Right ventricle myocardium superior (tissue), 1 donor: ENCODE results near the gene GJC1. TPM values are rescaled to one million over a fixed set of nuclear protein-coding genes. Genes with fewer than 3 reads are reported as not detected.
"Not testable (repeated sequence)": the region's sequence is repeated elsewhere in the genome, so short reads cannot be mapped to it uniquely, and the experiment has no call there.

ENCODE experiments used
- ATAC-seq: fragments of 200-7000 bp; cut with Tn5 transposase; one replicate; pipeline ENCODE4 v1.9.1; 2020; ENCODE audit warnings: mild to moderate bottlenecking; ENCODE audit not compliant: poor library complexity
- DNase-seq: peaks from one replicate; pipeline ENCODE4 v3.0.0-alpha.2; 2020
- intact Hi-C: fragments of 100-400 bp; cut with DNase I; formaldehyde crosslinking; loops from one replicate; pipeline ENCODE4 v1.11.2; 2022
- total RNA-seq: library from RNA; stranded (reverse); fragmentation: NEBNext Ultra II Directional; extraction: Animal tissue kit (Norgen Biotek cat#: 25700); gene quantifications from one replicate; pipeline ENCODE4 v1.2.1, GENCODE V29; 2021
- donor health status: DM: no; HTN: yes; CAD: no; lungs with severe emphysema.

The GJC1 gene
- total RNA-seq, 1 donor from 2014 or later, result 16.1 TPM

DNA sequence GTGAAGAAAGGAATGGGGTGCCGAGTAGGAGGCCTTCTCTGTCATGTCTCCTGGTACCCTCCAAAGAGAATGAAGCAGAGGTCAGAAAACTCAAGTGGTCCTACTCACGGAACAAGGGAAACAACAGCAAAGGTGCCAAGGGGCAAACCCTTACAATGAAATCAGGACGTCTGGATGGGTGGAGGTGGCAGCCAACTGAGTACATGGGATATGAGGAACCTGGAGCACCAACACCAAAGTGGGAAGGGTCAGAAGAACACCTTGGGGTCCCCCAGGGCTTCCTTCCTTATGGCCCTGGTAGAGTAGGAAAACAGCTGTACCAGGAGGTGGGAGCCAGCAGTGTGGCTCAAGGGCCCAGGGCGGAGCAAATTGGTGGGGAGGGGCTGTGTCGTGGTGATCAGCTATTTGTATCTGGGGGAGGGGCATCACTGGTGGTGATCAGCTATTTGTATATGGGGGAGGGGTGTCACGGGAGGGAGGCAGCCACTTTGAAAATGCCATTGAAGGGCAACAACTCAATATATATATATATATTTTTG, 18.2 kb upstream of the GJC1 start:
- ATAC-seq (peak; percentile 10), DNase-seq (no peak)
- intact Hi-C loops, result no loop called here

DNA sequence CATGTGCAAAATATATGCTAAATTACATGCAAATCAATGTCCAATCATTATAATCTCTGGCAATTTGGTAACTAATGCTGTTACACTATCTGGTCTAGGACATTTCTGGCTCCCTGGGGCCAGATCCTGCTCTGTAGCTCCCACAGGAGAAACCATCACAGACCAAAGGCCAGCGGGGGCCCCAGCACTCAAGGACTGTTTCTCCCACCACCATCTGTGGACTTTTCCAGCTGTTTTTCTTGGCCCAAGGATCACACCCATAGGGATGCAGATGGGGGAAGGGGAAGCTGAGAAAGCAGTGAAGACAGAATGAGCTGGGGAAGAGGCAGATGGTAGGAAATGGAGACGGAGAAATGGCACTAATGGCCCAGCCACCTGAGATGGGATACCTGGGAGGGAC, 17.5 kb upstream of the GJC1 start, which contains the start of gene HIGD1B:
HIGD1B (plus strand) TSS at position 298 of the 400 bp plus-strand sequence. CDS start 270 bp downstream, outside the sequence.
- intact Hi-C loops, result no loop called here
- DNase-seq (no peak), ATAC-seq (peak; percentile 28)

DNA sequence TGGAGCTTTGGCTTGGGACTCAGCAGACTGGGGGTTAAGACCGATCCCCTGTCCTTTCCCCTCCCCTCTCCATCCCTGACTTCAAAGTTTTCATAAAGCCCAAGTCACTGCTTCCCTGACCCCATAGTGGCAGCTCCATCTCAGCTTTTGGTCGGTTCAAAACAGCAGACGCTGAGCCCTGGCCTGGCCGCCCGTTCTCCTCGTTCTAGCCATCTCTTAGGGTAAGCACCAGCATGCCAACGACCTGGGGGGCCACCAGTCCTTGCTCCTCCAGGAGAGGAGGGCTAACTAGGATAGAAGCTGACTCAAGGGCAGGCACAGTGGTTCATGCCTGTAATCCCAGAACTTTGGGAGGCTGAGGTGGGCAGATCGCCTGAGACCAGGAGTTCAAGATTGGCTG, 16.1 kb upstream of the GJC1 start:
- DNase-seq (no peak), ATAC-seq (no peak)
- intact Hi-C loops, result no loop called here

DNA sequence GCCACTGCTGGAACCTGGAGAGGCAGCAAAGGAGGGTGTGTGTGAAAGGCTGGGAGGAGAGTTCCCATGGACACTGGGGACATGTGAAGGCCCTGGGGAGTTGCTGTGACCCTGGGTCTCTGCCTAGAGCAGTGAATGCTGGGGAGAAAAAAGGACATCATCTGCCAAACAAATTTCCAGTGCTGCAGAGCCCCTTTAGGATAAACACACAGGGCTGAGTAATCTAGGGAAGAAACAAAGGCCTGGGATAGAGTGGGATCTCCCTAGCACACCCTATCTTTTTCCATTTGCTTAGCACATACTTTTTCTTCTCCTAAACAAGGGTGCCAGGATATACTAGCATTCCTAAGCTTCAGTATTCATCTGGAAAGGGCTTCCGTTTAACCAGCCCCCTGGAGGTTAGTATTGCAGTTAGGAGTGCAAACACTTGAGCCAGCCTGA, 14.3 kb upstream of the GJC1 start:
- peak; percentile 44 for ATAC-seq
- DNase-seq, result peak; percentile 62

DNA sequence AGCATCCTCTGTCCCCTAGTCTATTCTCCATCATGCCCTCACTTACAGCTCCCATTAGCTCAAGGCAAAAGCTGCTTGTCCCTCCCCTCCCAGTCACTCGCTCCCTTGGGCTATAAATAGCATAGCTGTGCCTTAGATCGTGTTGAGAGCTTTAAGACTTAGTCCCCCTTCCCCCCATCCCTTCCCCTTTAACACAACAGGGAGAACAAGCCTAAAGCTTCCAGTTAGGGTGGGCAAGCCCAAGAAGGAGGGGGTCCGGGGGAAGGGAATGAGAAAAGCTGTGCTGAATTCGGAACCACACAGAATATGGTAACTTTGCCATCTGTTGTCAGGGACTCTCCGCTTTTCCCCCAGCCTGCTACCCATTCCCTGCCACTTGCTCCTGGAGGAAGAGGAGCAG, 12.7 kb upstream of the GJC1 start:
- intact Hi-C loops, result no loop called here
- ATAC-seq (peak; percentile 83), DNase-seq (no peak)

More for the DNA sequence above, 14.3 kb upstream of the GJC1 start:
- intact Hi-C loops, result no loop called here

DNA sequence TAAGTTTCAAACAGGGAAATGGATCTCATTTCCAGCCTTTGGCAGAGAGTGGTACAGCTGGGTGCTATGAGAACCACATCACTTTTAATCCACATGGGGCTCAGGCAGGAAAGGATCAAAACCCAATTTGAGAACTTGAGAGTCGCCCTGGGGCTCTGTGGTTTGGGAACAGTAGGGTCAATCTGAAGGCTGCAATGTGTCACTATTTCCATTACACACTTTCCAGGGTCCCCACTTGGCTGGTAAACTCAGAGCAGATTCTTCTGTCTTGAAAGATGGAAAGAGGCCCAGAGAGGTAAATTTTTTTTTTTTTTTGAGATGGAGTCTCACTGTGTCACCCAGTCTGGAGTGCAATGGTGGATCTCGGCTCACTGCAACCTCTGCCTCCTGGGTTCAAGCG, 10.8 kb upstream of the GJC1 start:
- intact Hi-C loops, result no loop called here
- DNase-seq (no peak), ATAC-seq (no peak)

DNA sequence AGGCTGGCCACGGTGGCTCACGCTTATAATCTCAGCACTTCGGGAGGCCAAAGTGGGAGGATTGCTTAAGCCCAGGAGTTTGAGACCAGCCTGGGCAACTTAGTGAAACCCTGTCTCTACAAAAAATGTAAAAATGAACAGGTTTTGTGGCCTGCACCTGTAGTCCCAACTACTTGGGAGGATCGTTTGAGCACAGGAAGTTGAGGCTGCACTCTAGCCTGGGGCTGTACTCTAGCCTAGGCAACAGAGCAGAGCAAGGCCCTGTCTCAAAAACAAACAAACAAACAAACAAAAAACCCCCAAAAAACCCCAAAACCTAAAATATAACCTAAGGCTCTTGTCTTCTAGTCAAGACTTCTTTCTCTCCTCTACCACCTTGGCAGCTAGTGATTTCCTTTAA, 10.2 kb upstream of the GJC1 start:
- intact Hi-C loops, result no loop called here
- DNase-seq (no peak), ATAC-seq (no peak)

DNA sequence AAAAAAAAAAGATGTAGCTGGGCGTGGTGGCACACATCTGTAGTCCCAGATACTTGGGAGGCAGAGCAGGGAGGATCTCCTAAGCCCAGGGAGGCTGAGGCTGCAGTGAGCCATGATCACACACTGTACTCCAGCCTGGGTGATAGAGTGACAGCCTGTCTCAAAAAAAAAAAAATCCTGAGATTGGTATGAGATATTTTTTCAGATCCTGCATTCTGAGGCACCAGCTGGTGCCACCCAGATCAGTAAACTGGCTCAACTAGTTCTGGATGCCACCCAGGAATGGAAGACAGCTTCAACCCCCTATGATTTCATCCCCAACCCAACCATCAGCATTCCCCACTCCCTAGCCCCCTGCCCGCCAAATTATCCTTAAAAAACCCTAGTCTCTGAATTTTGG, 7.1 kb upstream of the GJC1 start:
- ATAC-seq (no peak), DNase-seq (no peak)
- intact Hi-C loops, result no loop called here

DNA sequence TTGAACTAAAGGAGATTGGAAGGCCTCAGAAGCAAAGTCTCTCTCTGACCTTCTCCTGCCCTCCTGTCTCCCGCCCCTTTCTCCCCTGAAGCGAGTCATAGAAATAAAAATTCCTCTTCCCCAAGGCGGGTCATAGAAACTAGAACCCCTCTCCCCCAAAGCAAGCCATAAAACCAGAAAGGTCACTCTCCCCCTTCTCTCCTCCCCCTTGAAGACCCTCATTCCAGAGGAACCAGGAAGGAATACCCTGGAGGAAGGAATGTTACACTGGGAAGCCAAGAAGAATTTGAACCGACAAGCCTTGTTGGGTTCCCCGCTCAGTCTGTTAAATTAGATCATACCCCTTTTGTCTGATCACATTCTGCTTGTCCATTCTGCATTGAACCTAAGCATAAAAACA, 2.7 kb upstream of the GJC1 start:
- intact Hi-C loops, result loop anchor here (5.0 kb wide), 1 partner anchor 56 kb away; no protein-coding TSS in a partner anchor
- no peak for DNase-seq
- no peak for ATAC-seq

DNA sequence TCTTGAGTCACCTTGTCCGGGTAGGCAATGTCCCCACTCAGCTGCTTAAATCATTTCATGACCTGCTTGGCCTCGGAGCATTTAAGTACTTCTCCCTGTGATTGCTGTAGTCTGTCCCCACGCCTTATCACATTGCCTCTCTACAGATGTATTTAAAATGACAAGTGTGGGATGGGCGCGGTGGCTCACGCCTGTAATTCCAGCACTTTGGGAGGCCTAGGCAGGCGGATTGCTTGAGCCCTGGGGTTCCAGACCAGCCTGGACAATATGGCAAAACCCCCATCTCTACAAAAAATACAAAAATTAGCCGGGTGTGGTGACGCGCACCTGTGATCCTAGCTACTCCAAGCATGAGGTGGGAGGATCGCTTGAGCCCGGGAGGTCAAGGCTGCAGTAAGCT, 1.3 kb upstream of the GJC1 start:
- peak; percentile 28 for ATAC-seq

DNA sequence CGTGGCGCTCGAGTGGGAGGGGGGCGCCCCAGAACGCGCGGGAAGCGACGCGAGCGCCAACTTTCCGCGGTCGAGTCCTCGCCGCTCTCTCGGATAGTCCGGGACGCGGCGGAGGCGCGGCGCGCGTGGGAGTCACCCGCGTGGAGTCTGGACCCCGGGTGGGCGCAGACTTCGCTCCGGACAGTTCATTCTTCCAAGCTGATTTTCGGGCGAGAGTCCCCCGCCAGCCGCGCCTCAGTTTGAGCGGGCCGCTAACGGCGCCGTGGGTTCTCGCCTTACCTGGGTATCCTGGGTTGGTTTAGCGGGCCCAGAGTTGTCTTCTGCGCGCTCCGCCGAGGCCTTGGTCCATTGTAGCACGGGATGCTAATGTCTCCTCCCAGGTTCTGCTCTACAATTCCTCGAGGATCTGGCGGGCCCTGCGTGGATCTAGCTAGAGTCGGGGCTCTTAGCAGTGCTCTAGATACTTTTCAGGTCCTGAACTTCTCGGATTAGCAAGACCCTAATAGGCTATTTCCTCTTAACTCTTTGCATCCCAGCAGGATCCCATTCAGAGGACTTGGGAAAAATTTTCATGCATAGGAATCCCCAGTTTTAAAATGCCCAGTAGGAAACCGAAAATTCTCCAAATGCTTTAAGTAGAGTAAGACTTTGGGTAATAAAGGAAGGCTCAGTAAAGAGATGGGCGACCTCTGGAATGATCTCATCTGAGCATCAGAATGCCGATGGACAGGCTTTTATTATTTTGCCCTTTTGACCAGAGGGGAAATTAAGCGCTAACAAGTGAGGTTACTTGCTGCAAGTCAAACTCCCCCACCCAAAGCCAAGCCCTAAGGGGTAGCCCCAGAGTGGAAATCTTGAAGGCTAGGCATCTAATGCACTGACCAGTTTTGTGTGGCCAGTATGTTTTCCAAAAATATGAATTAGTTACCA, 537 bp upstream of the GJC1 start:
- intact Hi-C loops, result loop anchor here (5.0 kb wide), 1 partner anchor 53 kb away; no protein-coding TSS in a partner anchor
- DNase-seq, result no peak
- peak; percentile 52 for ATAC-seq

More for the DNA sequence above, 1.3 kb upstream of the GJC1 start:
- intact Hi-C loops, result loop anchor here (5.0 kb wide), 1 partner anchor 54 kb away; no protein-coding TSS in a partner anchor
- DNase-seq, result no peak

DNA sequence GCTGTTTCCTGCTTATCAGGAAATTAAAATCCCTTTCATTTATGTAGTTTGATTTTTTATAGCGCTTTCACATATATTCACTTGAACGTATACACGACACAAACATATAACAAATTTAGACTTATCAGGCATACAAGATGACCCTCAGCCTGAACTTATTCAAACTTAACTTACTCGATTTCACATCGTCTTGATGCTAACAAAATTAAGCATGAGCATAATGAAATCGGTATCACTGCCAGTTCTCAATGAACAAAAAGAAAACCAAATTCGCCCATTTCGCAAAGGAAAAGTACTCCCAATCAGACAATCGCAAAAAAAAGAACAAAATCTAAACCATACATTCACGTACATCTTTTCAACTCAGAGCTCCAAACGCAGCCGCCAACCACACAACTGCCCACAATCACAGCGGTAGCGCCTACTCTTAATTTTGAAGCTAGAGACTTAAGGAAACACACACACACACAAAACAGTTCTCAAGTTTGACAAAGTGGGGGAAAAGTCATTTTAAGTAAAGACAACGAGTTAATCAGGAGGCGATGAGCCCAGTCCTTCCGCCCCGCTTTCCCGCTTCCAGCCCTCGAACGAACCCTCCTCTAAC, 1.1 kb downstream of the GJC1 start:
- ATAC-seq (no peak), DNase-seq (no peak)
- intact Hi-C loops, result no loop called here

DNA sequence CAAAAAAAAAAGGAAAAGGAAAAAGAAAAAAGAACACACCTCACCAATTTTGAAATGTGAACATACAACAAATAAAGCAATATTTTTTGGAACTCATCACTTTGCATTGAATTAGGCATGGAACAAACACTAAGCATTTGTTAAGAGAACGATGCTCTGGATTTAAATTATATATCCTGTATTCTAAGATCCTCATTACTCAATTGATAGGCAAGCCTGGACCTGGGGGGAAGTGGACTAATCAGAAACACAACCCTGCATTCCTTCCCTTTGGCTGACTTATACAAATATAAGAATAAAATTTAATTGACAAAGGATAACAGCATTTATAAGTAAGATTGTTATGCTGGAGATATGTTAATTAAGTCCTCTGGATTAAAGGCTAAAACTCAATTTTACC, 2.2 kb downstream of the GJC1 start:
- intact Hi-C loops, result no loop called here
- no peak for ATAC-seq
- DNase-seq, result no peak

DNA sequence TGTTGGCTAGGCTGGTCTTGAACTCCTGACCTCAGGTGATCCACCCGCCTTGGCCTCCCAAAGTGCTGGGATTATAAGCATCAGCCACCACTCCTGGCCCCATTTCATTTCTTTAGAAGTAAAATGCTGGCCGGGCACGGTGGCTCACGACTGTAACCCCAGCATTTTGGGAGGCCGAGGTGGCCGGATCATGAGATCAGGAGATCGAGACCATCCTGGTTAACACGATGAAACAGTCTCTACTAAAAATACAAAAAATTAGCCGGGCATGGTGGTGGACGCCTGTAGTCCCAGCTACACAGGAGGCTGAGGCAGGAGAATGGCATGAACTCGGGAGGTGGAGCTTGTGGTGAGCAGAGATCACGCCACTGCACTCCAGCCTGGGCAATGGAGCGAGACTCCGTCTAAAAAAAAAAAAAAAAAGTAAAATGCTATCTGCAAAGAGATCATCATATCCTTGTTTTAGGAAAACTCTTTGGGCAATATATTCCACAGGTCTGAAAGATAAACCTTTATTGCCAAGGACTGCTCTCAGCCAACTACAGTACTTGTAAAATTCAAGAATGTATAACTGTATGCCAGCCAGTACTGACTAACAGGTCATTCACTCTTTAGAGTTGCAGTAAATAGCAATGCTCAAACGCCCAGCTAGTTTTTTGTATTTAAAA, 3.8 kb downstream of the GJC1 start:
- no peak for DNase-seq
- intact Hi-C loops, result no loop called here
- no peak for ATAC-seq

DNA sequence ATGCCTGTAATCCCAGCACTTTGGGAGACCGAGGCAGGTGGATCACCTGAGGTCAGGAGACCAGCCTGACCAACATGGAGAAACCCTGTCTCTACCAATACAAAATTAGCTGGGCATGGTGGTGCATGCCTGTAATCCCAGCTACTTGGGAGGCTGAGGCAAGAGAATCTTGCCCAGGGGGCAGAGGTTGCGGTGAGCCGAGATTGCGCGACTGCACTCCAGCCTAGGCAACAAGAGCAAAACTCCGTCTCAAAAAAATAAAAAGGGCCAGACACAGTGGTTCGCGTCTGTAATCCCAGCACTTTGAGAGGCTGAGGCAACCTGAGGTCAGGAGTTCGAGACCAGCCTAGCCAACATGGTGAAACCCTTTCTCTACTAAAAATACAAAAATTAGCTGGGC, 4.9 kb downstream of the GJC1 start:
- DNase-seq, ATAC-seq, intact Hi-C loops: not testable (repeated sequence)

DNA sequence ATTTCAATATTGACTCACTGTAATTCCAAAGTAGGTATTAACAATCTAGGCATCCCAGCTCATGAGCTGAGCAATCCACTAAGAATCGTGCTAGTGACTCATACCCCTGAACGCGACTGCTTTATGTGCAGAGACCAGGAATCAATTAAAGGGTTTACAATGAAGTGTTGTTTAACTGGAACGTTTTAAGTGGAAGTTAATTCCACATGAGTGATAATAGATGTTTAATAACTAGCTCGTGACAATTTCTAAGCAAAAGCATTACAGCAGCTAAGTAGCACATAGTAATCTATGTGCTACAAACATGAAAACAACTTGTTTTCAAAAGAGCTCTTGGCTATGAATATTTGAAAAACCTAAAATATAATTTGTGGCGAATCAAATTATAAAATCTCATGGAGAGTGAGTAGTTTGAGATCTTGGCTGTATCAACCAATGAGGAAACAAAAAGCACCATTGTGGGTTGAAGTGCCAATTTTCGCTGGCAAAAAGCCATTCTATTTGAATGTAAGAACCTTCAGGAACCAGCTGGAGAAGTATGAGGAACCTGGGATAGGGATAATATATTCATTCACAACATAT, 9.4 kb downstream of the GJC1 start:
- DNase-seq, result no peak
- ATAC-seq, result no peak
- intact Hi-C loops, result no loop called here

DNA sequence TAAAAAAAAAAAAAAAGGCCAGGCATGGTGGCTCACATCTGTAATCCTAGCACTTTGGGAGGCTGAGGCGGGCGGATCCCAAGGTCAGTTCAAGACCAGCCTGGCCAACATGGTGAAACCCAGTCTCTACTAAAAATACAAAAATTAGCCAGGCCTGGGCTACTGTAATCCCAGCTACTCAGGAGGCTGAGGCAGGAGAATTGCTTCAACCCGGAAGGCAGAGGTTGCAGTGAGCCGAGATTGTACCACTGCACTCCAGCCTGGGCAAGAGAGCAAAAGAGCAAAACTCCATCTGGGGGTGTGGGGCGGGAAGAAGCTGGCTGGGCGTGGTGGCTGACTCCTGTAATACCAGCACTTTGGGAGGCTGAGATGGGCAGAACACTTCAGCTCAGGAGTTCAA, 11.6 kb downstream of the GJC1 start:
- intact Hi-C loops, ATAC-seq, DNase-seq: not testable (repeated sequence)

DNA sequence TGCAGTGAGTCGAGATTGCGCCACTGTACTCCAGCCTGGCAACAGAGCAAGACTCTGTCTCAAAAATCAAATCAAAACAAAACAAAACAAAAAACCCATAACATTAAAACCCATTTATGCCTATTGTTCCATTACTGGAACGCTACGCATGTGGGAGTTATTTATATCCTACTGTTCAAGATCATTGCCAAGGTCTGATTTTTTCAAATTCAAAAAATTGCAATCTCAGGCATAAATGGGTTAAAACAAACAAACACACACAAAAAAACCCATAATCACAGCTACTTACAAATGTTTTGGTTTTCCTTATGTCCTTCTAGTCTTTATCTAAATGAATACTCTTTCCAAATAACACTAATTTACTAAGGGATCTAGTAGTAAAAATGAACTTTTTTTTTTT, 17.8 kb downstream of the GJC1 start:
- intact Hi-C loops, result no loop called here
- DNase-seq (no peak), ATAC-seq (no peak)
